Body of pancreas (tissue), 4 donors: ENCODE measurements around the gene FUT3.
"Not testable (repeated sequence)": the region's sequence is repeated elsewhere in the genome, so short reads cannot be mapped to it uniquely, and the experiment has no call there.

Source experiments
- POLR2A ChIP-seq, 3 donors: fragments of 450-650 bp; IDR thresholded peaks; one replicate each; pipeline ENCODE4 v1.6.1; 2016; ENCODE audit warnings: antibody characterized with exemption in 3 of 3, mild to moderate bottlenecking in 2 of 3
- TF ChIP-seq, protein P1 (sequence below), 7 experiments: fragments of 450-650 bp in 4 of 7; fragments of 200-600 bp in 3 of 7; sonication (generic) in 3 of 7; IDR thresholded peaks; one replicate each; pipeline ENCODE4 v1.5.1; 2016 to 2019; ENCODE audit warnings: antibody characterized with exemption in 7 of 7

DNA sequence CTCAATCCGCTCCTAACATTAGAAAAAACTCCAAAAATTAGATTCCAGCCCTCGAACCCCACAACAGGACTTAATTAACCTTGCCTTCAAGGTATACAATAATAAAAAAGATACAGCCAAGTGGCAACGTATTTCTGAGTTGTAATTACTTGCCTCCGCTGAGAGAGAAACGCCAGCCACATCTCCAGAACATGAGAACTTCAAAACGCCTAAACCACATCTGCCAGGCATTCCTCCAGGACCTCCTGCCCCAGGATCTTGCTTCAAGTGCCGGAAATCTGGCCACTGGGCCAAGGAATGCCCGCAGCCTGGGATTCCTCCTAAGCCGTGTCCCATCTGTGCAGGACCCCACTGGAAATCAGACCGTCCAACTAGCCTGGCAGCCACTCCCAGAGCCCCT, 2.9 kb upstream of the FUT3 start:
- TF ChIP-seq, protein P1, sequence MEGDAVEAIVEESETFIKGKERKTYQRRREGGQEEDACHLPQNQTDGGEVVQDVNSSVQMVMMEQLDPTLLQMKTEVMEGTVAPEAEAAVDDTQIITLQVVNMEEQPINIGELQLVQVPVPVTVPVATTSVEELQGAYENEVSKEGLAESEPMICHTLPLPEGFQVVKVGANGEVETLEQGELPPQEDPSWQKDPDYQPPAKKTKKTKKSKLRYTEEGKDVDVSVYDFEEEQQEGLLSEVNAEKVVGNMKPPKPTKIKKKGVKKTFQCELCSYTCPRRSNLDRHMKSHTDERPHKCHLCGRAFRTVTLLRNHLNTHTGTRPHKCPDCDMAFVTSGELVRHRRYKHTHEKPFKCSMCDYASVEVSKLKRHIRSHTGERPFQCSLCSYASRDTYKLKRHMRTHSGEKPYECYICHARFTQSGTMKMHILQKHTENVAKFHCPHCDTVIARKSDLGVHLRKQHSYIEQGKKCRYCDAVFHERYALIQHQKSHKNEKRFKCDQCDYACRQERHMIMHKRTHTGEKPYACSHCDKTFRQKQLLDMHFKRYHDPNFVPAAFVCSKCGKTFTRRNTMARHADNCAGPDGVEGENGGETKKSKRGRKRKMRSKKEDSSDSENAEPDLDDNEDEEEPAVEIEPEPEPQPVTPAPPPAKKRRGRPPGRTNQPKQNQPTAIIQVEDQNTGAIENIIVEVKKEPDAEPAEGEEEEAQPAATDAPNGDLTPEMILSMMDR (IDR thresholded peaks at IDR 0.05) = not testable (repeated sequence)
- not testable (repeated sequence) for TF ChIP-seq POLR2A (IDR thresholded peaks at IDR 0.05)
